Omental fat pad (tissue), 4 donors: ENCODE results near the gene ZNF275. TPM values are rescaled to one million over a fixed set of nuclear protein-coding genes. Genes with fewer than 3 reads are reported as not detected.

Experiments used
- ATAC-seq: fragments of 150-250 bp; one replicate; pipeline ENCODE4 v1.9.1; 2016; ENCODE audit warnings: mild to moderate bottlenecking, moderate library complexity; ENCODE audit not compliant: low FRiP score
- DNase-seq: peaks from one replicate; pipeline ENCODE4 v3.0.0-alpha.2; 2019; ENCODE audit warnings: low spot score
- CTCF ChIP-seq, 3 donors: fragments of 450-650 bp; IDR thresholded peaks; one replicate each; pipeline ENCODE4 v1.5.1; 2016 to 2017; ENCODE audit warnings: antibody characterized with exemption in 3 of 3, mild to moderate bottlenecking in 3 of 3, moderate library complexity in 2 of 3
- total RNA-seq, 4 donors: library from RNA; depleted of rRNA; stranded (reverse); fragments of >200 nt; gene quantifications; one replicate each; pipeline ENCODE4 v1.1.0, GENCODE V29; 2016

The ZNF275 gene
- total RNA-seq, 4 donors from 2014 or later, result 14.6 to 45.4 (median 19.5) TPM

DNA sequence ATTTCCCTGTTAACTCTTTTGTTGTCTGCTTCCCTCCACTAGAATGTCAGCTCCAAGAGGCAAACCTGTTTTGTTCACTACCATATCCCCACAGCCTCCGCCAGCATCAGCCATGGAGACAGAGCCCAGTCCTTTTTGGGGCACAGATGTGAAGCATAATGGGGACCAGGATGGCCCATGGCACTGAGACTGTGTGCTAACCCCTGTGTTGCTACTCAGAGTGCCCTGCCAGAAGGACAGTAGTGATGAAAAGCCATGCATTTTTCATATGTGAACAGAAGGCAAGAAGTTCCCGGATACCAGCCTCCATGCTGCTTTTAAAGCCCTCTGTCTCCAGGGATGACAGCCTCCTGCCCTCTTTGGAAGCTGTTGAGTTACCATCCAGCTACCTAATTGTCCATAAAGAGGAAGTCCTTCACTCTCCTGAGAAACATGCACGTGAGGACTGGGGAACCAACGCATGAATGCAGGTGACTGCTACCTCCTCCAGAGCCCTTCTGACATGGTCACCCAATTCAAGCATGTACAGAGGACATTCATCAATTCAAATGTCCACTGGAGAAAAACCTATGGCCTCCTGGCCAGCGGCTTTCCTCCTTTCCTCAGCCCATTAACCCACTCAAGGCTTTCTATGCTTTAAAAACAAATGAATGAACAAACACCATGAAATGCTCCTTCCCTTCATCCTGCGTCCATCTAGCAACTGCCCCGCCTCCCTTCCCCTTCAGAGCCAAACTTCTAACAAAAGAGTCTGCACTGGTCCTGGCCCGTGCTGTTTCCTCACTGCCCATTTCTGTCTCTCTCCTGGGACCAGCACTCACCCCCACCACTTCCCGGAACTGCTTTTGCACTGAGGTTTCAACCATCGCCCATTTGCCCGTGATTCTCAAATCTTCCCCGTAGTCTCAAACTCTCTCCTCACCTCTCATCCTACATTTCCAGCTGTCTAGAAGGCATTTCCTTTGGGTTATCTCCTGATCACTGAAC is 30.4 kb upstream of the ZNF275 start:
- DNase-seq (no peak), ATAC-seq (no peak)
- TF ChIP-seq CTCF (IDR thresholded peaks at IDR 0.05), result no peak

- no peak for TF ChIP-seq CTCF (IDR thresholded peaks at IDR 0.05)
- ATAC-seq (no peak), DNase-seq (no peak)
Observed at GRCh38 chrX:153304988-153305736, 28.8 kb upstream of the ZNF275 start.

DNA sequence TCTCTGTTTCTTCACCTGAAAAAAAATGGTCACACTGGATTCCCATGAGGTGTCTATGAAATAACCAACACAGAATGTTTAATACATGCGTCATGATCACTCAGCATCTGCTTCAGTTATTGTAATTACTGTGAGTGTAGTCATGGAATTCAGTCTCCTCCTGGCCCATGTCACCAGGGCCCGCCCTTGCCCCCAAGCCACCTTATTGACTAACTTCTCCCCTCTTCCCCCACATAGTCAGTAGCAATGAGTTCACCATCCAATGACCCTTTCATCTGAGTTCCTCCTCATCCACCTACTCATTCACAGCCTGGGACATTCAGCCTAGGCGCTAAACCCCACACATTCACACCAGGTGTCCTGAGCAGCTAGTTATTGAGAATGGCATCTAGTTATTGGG is 28.0 kb upstream of the ZNF275 start:
- TF ChIP-seq CTCF (IDR thresholded peaks at IDR 0.05), result no peak
- DNase-seq (no peak), ATAC-seq (no peak)

GRCh38 chrX:153306527-153307115 is 27.3 kb upstream of the ZNF275 start:
- peak; percentile 39 for ATAC-seq

GRCh38 chrX:153307276-153308178 is 26.4 kb upstream of the ZNF275 start:
- no peak for DNase-seq
- no peak for ATAC-seq
- no peak for TF ChIP-seq CTCF (IDR thresholded peaks at IDR 0.05)

More at GRCh38 chrX:153306527-153307115, 27.3 kb upstream of the ZNF275 start:
- TF ChIP-seq CTCF (IDR thresholded peaks at IDR 0.05), result no peak
- DNase-seq, result no peak

GRCh38 chrX:153310901-153311300 is 23.1 kb upstream of the ZNF275 start:
- TF ChIP-seq CTCF (IDR thresholded peaks at IDR 0.05), result no peak
- DNase-seq (no peak), ATAC-seq (no peak)
